NCI-H2107 (cell line): ENCODE results near the gene PBRM1.

Experiments used
- DNase-seq: peaks from one replicate; lab custom pipeline; 2025; lab: John Stamatoyannopoulos, UW

Gene PBRM1

DNA sequence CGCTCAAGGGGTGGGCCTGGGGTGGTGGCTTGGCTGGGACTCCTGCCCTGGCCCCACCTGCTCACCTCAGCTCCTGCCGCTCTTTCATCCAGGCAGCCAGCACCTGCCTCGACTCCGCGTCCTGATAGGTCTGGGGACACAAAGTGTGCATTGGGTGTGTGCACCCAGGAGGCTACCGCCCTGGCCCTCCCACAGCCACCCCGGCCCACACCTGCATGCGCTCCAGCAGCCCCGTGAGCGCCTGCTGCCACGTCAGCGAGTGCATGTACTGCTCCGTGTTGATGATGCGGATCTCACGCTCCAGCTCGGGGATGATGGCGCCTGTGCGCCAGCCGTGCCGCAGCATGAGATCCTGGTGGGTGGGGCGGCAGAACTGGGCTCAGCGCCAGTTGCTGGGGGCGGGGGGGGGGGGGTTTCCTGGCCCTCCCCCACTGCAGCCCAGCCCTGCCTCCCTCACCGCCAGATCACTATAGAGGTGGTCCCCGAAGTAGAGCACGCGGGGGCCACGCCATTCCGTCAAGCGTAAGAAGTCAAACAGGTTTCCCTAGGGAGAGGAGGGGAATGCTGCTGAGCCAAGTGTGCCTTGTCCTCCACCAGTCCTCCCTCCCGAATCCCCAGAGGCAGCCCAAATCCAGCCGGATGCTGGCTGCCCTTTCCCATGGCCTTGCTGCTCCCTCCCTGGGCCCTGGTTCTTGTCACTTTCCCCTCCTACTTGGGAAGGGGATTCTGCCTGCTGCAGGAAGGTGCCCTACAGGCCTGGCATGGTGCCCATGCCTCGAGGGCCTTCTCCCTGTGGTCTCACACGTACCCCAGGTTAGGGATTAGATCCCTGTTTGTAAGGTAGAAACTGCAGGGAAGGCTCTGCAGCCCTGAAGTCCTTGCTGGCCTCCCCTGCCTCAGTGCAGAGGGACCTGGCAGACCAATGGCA lies 160.7 kb downstream of the PBRM1 start:
- no peak for DNase-seq

DNA sequence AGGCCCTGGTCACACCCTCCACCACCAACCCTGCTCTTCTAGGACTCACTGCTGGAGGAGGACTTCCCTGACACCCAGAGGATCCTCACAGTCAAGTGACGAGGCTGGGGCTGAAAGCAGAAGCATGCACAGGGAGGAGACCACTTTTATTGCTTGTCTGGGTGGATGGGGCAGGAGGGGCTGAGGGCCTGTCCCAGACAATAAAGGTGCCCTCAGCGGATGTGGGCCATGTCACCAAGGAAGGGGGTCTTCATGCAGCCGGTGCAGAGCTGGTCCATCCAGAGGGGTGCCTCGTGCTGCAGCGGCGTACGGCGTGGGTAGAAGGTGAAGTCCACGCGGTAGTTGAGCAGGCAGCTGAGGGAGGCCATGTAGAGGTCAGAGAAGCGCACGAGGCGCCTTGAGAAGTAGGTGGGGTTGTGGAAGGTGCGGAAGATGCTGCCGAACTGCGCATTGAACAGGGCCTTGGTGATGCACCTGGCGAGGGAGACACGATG lies 161.4 kb downstream of the PBRM1 start:
- no peak for DNase-seq

DNA sequence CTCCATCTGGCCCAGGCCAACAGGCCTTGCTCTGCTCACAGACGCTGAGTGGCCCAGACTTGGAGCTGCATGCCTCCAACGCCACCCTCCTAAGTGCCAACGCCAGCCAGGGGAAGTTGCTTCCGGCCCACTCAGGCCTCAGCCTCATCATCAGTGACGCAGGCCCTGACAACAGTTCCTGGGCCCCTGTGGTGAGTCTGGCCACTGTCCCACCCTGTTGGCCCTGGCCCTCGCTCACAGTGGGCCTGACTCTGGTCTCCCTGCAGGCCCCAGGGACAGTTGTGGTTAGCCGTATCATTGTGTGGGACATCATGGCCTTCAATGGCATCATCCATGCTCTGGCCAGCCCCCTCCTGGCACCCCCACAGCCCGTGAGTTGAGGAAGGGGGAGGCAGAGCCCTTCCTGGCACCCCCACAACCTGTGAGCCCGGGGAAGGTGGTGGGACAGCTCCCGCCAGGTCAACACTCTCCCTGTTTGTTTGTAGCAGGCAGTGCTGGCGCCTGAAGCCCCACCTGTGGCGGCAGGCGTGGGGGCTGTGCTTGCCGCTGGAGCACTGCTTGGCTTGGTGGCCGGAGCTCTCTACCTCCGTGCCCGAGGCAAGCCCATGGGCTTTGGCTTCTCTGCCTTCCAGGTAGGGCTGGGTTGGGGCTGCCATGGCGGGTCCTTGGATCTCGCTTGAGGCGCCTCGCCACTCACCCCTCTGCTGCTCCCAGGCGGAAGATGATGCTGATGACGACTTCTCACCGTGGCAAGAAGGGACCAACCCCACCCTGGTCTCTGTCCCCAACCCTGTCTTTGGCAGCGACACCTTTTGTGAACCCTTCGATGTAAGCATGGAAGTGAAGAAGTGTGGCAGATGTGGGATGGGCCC lies 162.1 kb downstream of the PBRM1 start:
- no peak for DNase-seq

DNA sequence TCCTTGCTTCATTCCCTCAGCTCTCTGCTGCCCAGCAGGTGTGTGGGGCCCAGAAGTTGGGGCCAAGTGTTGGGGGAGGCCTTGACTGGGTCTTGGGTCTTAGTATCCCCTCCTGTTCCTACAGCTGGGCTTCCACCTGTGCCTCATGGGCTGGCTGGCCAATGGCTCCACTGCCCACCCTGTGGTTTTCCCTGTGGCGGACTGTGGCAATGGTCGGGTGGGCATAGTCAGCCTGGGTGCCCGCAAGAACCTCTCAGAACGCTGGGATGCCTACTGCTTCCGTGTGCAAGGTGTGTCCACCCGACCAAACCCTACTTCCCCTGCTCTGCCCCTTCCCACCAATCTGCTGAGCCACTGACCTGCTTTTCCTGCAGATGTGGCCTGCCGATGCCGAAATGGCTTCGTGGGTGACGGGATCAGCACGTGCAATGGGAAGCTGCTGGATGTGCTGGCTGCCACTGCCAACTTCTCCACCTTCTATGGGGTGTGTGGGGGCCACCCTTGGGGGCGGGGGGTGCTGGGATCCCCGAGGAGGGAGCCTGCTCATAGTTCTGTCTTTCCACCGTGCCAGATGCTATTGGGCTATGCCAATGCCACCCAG lies 163.0 kb downstream of the PBRM1 start:
- DNase-seq = no peak

DNA sequence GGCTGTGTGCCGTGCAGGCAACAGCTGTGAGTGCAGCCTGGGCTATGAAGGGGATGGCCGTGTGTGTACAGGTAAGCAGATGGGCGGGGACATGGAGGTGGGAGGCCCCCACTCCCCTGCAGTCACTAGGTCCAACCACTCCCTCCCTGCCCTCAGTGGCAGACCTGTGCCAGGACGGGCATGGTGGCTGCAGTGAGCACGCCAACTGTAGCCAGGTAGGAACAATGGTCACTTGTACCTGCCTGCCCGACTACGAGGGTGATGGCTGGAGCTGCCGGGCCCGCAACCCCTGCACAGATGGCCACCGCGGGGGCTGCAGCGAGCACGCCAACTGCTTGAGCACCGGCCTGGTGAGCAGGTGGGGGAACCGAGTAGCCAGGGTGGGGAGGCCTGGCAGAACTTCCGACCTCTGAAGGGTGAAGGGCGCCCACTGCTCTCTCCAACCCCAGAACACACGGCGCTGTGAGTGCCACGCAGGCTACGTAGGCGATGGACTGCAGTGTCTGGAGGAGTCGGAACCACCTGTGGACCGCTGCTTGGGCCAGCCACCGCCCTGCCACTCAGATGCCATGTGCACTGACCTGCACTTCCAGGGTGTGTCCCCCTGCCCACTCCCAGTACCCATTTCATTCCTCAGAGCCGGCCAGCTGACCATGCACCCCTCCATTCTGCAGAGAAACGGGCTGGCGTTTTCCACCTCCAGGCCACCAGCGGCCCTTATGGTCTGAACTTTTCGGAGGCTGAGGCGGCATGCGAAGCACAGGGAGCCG lies 163.6 kb downstream of the PBRM1 start:
- DNase-seq = no peak

DNA sequence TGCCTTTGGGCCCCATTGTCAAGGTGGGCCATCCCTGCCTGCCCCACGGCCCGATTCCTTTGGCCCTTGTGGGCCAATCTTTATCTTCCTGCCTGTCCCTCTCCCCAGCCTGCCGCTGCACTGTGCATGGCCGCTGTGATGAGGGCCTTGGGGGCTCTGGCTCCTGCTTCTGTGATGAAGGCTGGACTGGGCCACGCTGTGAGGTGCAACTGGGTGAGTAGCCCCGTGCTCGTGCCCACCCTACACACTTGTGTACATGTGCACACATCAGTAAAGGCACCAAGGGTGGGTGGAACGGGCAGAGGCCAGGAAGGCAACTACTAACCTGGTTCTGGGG lies 164.3 kb downstream of the PBRM1 start:
- DNase-seq = no peak

DNA sequence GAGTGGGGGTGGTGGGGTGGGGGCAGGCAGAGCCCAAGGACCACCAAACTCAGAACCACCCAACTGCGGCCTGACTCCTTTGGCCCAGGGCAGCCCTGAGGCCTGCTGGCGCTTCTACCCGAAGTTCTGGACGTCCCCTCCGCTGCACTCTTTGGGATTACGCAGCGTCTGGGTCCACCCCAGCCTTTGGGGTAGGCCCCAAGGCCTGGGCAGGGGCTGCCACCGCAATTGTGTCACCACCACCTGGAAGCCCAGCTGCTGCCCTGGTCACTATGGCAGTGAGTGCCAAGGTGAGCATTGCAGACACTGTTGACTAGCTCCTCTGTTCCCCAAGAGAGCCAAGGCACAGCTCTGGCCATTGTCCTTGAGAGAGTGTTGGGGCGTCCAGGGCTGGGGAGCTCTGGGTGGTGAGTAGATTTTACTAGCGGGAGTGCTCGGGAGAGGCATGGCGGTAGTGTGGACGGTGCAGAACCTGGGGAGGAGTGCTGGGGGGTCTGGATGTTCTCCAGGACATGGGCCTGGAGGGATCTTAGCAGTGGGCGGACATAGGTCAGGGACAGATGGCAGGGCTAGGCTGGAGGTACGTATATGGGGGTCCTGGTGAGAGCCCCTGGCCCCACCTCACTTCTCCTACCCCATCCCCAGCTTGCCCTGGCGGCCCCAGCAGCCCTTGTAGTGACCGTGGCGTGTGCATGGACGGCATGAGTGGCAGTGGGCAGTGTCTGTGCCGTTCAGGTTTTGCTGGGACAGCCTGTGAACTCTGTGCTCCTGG lies 164.8 kb downstream of the PBRM1 start:
- no peak for DNase-seq

DNA sequence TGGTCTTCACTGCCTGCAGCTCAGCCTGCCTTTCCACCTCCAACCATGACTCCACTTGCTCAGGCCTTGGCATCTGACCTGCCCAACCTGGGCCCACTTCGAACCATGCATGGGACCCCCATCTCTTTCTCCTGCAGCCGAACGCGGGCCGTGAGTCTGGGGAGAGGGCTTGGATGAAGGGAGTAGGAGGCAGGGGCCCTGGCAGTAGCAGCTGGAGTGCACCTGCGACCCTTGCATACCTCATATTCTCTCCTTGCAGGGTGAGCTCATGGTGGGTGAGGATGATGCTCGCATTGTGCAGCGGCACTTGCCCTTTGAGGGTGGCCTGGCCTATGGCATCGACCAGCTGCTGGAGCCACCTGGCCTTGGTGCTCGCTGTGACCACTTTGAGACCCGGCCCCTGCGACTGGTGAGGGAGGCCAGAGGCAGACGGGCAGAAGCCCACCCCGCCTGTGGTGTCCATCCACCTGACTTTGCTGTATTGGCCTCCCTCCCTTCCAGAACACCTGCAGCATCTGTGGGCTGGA lies 165.5 kb downstream of the PBRM1 start:
- DNase-seq = no peak

DNA sequence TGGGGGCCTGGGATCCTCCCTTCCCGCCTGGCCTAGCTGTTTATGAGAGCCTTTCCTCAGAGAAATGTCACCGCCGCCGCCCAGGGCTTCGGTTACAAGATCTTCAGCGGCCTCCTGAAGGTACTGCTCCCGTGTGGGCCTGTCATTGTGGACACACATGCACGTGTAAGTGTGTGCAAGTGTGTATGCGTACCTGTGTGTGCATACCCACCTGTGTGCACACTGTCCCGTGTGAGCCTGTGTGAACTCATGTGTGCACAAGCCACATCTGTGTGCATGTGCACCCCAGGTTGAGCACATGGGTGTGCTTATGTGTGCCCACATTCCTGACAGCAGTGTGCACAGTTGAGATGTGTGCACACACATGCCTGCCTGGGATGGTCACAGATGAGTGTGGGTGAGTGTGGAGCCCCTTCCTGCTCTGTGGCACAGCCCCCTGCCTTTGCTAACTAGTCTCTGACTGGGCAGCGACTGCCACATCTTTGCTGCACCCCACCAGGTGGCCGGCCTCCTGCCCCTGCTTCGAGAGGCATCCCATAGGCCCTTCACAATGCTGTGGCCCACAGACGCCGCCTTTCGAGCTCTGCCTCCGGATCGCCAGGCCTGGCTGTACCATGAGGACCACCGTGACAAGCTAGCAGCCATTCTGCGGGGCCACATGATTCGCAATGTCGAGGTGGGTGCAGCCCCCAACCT lies 166.1 kb downstream of the PBRM1 start:
- no peak for DNase-seq

DNA sequence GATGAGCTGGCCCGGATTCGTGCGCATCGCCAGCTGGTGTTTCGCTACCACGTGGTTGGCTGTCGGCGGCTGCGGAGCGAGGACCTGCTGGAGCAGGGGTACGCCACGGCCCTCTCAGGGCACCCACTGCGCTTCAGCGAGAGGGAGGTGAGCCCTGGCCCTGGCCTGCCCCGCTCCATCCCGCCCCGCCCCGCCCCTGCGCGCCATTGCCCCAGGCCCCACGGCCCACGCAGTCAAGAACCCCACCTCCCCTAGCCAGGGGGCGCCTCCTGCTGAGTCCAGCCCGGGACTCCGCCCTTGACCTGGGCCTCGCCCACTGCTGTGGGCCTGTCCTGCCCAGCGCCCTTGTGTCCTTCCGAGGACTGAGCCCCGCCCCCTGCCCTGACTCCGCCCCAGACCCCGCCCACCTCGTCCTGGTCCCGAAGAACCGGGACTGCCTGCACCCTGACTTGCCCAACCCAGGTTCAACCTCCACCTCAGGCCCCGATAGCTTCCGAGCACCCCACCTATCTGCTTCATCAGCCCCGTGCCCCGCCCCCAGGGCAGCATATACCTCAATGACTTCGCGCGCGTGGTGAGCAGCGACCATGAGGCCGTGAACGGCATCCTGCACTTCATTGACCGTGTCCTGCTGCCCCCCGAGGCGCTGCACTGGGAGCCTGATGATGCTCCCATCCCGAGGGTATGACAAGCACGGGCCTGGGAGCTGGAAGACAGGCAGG lies 166.8 kb downstream of the PBRM1 start:
- no peak for DNase-seq

DNA sequence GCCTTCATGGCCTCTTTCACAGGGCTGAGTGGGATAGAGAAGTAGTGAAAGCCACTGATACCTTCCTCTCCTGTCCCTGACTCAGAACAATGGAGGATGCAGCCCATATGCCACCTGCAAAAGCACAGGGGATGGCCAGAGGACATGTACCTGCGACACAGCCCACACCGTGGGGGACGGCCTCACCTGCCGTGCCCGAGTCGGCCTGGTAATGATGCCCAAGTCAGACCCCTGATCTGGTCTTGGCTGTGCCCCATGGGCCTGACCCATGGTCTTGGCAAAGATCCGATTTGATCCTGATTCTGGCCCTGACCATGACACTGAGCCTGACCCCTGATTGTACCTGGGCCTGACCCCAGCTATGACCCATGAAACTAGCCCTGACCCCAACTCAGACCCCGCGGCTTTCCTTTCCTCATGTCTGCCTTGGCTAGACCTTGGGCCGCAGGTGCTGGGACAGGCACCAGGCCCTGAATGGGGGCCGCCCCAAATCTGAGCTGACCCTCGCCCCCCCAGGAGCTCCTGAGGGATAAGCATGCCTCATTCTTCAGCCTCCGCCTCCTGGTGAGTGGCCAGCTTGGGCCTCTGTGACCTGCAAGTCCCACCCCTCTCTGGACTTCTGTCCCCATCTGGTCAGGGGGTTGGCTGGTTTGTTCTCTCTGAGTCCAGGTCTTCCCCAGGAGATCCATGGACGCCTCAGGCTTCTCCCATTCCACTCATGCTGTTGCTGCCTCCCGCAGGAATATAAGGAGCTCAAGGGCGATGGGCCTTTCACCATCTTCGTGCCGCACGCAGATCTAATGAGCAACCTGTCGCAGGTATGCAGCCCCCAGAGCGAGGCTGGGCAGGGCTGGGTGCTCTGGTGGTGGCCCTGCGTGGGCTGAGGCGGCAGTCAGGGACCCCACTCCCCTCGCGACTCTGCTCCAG lies 167.7 kb downstream of the PBRM1 start:
- DNase-seq = no peak

DNA sequence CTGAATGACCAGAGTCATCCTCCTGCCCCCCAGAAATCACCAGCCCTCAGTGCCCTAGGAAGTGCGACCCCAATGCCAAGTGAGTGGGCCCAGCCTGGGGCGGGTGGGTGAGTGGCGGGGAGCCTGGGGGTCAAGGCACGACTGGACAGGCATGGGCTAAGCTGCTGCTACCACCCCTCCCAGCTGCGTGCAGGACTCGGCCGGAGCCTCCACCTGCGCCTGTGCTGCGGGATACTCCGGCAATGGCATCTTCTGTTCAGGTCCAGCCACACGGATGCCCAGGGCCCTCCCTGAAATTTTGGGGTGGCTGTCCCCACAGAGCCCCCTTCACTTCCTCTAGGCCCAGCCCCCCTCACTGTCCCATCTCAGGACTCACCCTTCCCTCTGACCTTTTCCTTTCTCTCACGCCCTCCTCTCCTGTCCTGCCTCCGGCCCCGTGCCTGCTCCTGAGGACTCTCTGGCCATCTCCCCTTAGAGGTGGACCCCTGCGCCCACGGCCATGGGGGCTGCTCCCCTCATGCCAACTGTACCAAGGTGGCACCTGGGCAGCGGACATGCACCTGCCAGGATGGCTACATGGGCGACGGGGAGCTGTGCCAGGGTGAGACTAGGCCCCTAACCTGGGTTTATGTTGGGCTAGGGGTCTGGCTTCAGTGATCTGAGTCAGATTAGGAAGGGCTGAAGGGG lies 169.1 kb downstream of the PBRM1 start:
- DNase-seq = no peak

DNA sequence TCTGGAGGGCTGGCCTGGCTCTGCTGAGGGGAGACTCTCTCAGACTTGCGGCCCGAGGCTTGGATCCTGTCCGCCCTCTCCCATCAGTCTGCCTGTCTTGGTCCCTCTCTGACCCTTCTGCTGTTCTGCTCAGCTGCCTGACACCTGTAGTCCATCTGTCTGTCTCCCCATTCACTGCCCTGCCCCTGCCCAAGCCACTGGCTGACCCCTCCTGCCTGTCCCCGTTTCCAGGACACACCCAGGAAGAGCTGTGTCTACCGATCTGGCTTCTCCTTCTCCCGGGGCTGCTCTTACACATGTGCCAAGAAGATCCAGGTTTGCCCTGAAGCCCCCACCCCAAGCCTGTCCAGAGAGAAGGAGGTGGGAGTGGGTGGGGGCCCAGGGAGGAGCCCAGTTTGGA lies 170.5 kb downstream of the PBRM1 start:
- no peak for DNase-seq

DNA sequence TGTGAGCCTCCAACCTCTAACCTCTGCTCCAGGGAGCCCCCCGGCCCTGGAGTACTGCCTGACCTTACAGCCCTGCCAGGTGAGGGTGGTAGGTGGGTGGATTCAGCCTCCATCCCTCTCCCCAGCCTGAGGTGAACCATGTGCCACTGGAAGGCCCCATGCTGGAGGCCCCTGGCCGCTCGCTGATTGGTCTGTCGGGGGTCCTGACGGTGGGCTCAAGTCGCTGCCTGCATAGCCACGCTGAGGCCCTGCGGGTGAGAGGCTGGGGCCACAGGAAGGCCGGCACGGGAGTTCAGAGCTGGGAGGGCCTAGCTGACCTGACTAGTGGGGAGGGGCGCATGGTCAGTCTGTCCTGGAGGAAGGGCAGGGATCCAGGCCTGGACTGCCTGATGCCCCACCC lies 171.1 kb downstream of the PBRM1 start:
- no peak for DNase-seq

DNA sequence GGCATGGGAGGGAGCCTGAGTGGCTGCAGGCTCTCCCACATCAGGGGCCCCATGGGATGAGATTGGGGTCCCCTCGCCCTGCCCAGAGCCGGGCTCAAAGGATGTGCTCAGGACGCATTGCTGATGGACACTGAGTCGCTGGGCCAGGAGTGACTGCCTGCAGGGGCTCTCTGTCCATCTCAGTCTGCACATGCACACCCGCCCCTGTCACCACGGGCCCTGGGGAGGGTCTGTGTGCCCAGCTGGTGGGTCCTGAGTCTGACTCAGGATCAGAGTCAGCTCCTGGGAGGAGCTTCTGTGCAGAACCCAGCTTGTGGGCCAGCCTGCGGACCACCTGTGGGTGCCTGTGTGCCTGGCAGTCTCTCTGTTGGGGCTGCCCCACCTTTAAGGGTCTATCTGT lies 172.4 kb downstream of the PBRM1 start:
- DNase-seq = no peak

DNA sequence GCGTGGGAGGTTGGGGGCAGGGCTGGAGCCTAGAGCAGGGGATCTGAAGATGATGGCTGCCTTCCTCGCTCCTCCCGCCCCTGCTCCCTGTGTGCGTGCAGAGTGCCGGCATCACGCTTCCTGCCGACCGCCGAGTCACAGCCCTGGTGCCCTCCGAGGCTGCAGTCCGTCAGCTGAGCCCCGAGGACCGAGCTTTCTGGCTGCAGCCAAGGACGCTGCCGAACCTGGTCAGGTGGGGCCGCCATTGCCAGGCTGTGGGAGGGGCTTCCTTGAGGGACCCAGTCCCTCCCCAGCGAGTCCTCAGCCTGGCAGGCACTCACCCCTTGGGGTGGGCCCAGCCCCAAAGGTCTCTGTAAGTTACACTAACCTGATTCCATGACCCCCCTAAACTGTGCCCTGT lies 173.0 kb downstream of the PBRM1 start:
- no peak for DNase-seq

DNA sequence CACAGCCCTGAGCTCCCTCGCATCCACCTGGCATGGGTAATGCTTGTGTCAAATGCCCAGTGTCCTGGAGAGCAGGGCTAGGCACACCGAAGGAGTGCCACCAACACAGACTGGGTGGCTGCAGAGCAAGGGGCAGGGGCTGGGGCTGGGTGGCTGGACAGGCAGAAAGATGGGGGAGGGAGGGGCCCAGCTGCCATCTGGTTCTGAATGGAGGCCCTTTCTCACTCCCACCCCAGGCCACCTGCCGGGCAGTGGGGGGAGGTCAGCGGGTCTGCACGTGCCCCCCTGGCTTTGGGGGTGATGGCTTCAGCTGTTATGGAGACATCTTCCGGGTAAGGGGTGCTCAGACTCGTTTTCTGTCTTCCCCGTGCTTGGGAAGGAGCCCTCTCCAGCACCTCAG lies 173.6 kb downstream of the PBRM1 start:
- DNase-seq = no peak

DNA sequence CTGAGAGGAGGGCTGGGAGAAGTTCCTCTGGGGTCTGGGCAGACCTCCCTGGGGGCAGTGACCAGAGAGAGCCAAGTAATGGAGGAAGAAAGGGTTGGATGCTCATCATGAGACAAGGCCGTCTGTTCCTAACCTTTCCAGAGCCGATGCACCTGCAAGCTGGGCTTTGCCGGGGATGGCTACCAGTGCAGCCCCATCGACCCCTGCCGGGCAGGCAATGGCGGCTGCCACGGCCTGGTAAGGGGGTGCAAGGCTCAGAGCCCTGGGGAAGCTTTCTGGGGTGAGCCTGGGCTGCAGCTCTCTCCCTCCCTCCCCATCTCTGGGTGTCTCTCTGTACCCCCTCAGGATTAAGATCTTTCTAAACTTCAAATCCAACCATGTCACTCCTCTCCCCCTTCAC lies 174.2 kb downstream of the PBRM1 start:
- DNase-seq = no peak
